HG03139 (cell line): ENCODE measurements around the gene CDC42EP3.

Source experiments
- ATAC-seq: cut with Tn5 transposase; IDR thresholded peaks from one replicate; pipeline ENCODE4 v1.9.1; 2021; ENCODE audit not compliant: unreplicated experiment

The CDC42EP3 gene

GRCh38 chr2:37683921-37684780 is 12.7 kb upstream of the CDC42EP3 start:
- no peak for ATAC-seq

GRCh38 chr2:37683241-37683640 is 11.8 kb upstream of the CDC42EP3 start:
- ATAC-seq: no peak

GRCh38 chr2:37682473-37682872 is 11.0 kb upstream of the CDC42EP3 start:
- ATAC-seq: no peak

GRCh38 chr2:37681587-37681986 is 10.1 kb upstream of the CDC42EP3 start:
- no peak for ATAC-seq

GRCh38 chr2:37679072-37679695 is 7.7 kb upstream of the CDC42EP3 start:
- ATAC-seq: no peak

DNA sequence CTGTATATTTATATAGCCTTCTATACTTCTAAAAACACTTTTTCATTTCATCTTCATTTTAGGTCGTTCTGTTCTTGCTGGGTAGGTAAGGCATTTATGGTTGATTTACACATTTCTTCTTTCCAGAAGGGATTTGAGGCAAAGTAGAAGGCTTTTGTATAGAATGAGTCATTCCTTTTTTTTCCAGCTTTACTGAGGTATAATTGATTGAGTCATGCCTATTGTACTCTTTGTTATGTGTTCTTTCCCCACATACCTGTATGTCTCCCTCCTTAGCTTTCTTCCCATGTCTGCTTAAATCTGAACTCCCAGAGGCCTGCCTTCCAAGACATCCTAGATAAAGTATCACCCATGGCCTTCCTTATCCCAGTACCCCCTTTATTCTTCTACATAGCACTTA is 4.8 kb upstream of the CDC42EP3 start:
- no peak for ATAC-seq

DNA sequence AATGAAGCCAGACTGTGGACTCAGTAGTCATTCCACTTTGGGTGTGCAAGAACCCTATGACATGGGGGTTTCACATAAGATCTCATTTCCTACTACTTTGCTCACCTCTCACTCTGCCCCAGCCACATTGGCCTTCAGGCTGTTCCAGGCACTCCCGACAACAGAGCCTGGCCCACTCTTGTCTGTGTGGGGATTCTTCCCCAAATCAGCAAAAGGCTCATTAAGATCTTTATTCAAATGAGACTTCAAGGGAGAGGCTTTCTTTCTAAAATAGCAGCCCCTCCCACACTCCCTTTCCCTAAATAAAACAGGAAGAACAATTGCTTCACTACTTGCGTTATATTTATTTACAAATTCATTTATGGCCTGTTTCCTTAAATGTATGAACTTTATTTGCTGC is 3.5 kb upstream of the CDC42EP3 start:
- ATAC-seq: no peak

- ATAC-seq: no peak
Measured at GRCh38 chr2:37672870-37673184, 1.4 kb upstream of the CDC42EP3 start.

- peak; percentile 49 for ATAC-seq
Measured at GRCh38 chr2:37672104-37672869, 845 bp upstream of the CDC42EP3 start.

DNA sequence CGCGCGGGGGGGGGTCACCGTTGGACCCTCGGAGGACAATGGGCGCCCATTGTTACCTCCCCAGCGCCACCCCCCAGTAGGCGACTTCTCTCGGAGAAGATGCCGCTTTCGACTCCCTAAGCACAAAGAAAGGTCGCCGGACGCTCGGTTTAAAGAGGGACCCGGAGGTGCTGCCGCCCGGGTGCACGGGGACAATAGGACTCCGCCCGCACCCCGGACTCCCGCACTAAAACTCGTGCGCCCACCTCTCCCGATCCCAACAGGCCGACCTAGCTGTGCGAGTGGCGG is 318 bp upstream of the CDC42EP3 start:
- no peak for ATAC-seq

DNA sequence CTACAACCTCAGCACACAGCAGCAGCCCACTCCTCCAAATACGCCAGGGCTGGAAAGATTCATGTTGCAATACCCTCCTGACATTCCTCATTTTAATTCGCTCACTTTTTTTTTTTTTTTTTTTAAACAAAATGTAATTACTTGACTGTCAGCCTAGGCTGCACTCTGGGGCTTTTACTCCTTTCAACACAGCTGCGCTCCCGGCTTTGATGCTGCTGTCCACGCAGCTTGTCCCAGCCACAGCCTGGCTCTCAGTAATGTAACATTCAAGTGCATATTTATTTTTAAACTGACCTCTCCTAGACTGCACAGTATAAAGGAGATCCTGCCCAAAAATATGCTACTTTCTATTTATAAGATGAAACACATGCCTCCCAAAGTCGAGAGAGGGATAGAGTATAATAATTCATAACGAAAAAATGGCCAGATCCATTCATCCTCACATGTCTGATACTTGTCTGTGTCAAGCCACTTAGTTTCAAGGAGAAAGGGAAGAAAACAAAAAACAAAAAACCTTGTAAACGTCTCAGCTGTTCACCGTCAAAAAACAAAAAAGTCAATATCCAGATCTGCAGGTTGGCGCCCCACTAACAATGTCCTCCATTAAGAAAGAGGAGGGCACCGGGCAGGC is 949 bp downstream of the CDC42EP3 start:
- no peak for ATAC-seq

DNA sequence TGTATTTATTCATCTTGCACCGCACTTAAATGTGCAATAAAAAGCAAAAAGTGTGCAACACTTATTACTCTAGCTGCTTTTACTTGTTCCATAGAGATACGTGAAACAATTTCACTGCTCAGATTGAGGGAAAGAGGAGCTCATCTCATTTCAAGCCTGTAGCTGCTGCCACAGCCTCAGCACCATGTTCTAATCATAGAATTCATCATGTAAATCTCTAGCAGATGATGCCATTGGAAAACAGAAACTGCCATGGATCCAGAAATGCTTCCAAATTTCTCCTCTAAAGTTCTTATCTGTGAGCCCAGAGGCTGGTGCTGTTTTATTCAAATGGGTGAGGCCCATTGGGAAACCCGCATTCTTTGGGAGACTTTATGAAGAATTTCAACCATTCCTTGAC is 2.0 kb downstream of the CDC42EP3 start:
- no peak for ATAC-seq

DNA sequence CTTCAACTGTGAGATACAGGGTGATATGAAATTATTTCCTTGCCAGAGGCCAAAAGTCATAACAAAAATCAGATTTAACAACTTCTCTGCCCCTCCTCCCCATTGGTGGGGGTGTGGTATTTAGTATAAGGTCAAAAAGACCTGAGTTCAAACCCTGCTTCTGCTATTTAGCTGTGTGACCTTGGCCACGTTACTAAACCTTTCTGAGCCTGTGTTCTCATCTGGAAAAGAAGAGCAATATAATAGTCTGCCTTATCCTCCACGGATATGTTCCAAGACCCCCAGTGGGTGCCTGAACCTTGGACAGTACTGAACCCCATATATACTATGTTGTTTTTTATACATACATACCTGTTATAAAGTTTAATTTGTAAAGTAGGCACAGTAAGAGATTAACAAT is 3.7 kb downstream of the CDC42EP3 start:
- ATAC-seq: no peak

DNA sequence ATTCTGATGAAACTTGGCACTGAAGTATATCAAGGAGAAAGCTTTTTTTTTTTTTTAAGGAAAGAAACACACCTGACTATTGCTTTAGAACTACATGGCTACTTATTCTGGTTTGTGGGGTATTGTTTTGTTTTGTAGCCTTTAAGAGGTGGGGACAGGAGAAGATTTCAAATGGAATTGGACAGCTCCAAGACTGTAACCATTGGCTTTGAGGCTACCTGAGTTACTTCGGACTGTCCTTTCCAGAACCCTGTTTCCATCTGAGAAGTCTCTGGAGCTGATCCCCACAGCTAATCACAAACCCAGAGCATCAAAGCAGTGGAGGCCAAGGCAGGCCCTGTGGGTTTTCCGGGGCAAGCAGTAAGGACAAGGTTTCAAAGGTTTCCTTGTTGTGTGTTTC is 4.7 kb downstream of the CDC42EP3 start:
- ATAC-seq: no peak

- ATAC-seq: no peak
Measured at GRCh38 chr2:37665604-37666362, 5.7 kb downstream of the CDC42EP3 start.

GRCh38 chr2:37665043-37665442 is 6.4 kb downstream of the CDC42EP3 start:
- ATAC-seq: no peak

DNA sequence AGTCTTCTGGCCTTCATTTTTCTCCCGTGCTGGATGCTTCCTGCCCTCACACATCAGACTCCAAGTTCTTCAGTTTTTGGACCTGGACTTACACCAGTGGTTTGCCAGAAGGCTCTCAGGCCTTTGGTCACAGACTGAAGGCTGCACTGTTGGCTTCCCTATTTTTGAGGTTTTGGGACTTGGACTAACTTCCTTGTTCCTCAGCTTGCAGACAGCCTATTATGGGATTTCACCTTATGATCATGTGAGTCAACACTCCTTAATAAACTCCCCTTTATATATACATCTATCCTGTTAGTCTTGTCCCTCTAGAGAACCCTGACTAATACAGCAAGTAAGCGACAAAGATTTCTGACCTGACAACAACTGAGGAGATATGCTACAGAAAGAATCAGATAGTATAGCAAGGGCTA is 7.2 kb downstream of the CDC42EP3 start:
- ATAC-seq: no peak

GRCh38 chr2:37663390-37663789 is 8.1 kb downstream of the CDC42EP3 start:
- ATAC-seq: no peak

GRCh38 chr2:37659723-37660122 is 11.7 kb downstream of the CDC42EP3 start:
- ATAC-seq: no peak

DNA sequence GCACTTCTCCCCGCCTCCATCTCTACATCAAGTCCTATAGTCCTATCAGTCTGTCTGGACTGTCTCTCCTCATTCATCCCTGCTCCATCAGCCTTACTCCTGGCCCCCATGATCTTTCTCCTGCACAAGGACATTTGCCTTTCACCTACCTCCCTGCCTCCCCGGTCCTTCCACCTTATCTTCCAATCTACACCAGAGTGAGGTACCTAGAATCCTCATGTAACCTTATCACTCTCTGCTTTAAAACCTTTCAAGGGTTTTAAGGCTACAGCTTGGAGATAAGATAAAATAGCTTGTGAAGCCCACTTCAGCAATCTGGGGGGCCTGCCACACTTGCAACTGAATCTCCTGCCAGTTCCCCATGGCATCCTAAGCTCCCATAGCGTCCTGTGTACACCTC is 12.8 kb downstream of the CDC42EP3 start:
- ATAC-seq: no peak

GRCh38 chr2:37657471-37657870 is 14.0 kb downstream of the CDC42EP3 start:
- no peak for ATAC-seq
